HG03108 (cell line): ENCODE data around the gene LATS2.

Experiments
- ATAC-seq: cut with Tn5 transposase; IDR thresholded peaks from one replicate; pipeline ENCODE4 v1.9.1; 2021; ENCODE audit warnings: moderate library complexity; ENCODE audit not compliant: unreplicated experiment

LATS2 gene

DNA sequence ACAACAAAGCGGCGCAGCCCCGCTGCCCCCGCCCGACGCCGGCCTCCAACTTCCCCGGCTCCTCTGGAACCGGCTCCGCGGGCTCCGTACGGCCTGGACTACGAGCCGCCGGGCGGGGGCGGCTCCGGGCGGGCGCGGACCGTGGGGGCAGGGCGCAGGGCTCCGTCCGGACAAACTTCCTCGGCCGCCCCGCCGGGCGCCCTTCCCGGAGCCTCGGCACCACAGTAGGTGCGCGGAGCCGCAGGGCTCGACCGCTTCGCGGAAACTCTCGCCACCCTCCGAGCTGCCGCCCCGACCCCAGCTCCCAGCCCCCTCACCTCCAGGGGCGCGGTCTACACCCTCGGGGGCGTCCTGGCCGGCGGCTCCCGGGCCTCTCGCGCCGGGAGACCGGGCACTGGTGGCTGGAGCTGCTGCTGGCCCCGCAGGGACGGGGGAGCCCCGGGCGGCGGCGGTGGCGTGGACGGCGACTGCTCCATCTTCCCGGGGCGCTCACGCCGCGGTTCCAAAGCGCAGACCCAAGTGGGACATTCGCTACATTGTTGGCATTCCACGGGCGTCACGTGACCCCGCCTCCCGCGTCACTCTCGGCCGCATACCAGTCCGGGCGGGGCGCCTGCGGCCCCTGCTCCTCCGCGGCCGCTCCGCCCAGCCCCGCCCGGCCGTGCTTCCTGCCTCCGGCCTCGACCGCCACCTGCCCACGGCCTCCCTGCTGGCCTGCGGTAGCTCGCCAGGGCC, at the start of gene LATS2:
LATS2 (minus strand) TSS at position 558 of the 735 bp plus-strand sequence. CDS start 15,560 bp downstream, outside the sequence.
- ATAC-seq = peak; percentile 95

DNA sequence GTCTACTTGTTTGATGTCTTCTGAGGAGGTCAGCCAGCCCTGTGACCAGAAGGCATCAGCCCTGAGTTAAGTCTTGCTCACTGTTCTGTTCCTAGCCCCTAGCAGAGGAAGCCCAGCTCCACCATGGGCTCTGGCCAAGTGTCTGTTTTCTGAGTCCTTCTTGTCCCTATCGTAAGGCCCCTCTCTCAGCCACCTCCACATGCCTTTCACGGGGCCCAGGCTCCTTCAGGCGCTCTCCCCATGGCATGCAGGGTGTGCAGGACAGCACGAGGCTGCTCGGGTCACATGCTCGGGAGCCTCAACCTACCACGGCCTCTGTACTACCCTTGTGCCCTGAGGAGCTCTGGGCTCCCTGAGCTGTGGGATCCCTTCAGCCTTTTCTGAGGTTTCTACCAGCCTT, 47.8 kb upstream of the LATS2 start:
- no peak for ATAC-seq

DNA sequence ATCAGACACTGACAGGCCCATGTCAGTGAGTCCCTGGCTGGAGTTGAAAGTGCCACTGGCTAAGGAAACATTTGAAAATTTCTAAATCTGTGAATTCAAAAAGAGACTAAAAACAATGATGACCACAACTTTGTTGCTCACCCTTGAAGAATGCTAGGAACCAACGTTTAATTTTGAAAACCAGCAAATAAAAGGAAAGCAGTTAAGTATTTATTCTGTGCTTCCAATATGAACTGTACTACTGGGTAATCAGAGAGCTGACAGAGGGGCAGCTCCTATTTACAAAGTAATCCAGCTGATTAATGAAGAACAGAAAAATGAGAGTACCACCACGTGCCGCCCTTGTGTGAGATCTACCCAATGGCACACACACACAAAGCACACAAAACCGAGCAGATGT, 44.7 kb upstream of the LATS2 start:
- ATAC-seq = no peak

DNA sequence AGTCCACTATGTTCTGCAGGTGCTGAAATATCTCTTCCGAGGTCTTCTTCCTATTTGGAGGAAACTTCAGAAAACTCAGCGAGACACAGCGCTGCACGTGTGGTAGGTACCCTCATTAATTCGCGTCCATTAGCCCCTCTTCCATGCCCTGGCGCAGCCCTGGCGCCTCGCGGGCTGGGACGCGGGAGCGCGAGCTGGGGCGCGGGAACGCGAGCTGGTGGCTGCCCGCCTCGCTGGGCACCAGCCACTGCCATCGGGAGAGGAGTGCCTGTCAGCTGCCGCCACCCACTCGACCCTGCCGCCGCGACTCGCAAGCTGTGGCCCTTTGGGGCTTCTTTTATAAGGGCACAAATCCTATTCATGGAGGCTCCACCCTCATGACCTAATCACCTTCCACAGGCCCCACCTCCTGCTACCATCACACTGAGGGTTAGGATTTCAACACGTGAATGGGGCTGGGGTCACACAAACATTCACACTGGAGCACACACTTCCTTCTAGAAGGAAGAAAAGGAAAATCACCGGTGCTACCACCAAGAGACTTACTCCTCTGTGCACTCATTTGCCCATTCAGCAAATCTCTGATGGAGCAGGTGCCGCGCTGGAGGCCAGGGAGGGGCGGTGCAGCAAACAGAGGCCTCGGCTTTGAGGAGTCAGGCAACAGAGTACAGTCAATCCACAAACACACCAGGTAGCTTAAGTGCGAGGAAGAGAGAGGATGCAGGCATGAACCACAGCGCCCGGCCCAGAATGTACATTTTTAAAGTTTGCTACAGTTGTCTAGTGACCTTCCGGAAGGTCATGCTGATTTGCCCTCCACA, 43.0 kb upstream of the LATS2 start:
- ATAC-seq = no peak

DNA sequence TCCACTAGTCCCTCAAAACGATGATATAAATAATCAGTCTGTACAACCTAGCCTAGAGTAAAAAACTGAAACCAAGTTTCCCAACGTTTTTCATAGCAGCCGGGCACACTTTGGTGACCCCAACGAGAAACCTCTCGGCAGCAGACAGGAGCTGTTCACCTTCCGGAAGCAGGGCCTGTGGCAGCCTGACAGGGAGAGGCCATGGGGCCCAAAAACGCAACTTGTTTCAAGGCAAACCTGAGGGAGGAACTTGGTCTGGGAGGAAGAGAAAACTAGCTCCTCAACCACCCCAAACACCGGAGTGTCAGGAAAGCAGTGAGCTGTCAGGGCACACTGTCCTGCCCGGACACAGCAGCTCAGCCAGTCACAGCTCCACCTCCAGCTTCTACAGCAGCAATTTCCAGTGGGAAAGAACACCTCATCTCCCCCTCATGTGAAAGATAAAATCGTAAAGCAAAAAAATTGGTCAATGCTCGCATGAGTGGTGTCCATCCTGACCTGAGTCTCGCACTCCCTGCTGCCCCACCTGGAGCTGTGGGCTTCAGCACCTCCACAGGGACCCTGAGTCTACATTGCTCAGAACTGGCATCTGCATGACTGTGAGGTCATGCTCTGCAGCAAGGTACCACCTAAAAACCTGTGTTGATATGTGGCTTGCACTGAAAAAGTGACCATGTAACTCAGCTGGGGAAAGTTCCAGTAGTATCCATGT, 40.6 kb upstream of the LATS2 start:
- no peak for ATAC-seq

DNA sequence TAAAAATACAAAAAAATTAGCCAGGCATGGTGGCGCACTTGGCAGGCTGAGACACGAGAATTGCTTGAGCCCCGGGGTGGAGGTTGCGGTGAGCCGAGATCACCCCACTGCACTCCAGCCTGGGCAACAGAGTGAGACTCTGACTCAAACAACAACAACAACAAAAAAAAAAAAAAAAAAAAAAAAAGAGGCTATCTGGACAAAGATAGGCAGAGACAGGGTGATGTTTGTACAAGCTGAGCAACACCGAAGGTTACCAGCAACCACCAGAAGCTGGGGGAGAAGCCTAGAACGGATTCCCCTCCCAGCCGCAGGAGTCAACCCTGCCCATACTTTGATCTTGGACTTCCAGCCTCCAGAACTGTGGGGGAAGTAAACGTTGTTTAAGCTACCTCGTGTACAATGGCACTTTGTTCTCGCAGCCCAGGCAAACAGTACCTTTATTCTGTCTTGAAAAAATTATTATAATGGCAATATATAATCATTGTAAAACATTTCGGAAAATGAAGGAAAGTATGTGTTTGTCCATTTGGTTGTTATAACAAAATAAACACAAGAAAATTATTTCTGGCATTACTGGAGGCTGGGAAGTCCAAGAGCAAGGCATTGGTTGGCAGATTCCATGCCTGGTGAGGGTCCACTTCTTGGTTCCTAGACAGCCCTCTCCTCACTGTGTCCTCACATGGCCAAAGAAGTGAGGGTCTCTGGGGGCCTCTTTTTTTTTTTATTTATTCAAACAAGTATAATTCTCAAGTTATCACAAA, 39.8 kb upstream of the LATS2 start:
- ATAC-seq = no peak

DNA sequence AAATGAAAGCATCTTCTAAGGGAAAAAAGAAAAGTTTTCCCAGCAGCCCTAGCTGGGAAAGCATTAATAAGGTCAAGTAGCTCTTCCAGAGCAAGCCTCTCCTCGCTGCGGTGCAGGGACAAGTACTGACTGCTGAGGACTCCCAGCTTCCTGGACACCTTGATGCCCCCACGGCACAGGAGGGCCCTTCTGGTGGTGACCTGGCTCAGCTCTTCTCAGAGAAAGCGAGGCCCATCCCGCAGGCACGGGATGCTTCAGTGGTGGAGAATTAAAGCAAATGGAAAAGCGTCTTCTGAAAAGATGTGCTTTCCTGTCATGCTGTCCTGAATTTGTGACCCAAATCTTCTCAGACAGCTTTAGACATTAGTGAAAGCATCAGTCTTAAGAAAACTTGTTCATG, 38.8 kb upstream of the LATS2 start:
- ATAC-seq = no peak

DNA sequence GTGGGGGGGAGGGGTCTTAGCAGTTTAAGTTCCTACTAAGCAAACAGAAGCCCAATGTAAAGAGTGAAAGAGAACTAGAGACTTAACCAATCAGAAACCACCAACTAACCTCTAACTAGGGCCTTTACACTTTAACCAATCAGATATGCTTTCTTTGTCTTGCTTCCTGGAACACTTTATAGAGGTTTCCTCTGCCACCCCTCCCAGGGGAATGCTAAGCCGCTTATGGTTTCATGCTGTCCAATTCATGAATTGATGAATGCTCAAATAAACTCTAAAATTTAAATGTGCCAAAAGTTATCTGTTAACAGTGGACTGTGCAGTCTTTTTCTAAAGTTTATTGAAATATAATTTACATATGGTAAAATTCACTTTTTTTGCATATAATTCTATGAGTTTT, 33.9 kb upstream of the LATS2 start:
- no peak for ATAC-seq

DNA sequence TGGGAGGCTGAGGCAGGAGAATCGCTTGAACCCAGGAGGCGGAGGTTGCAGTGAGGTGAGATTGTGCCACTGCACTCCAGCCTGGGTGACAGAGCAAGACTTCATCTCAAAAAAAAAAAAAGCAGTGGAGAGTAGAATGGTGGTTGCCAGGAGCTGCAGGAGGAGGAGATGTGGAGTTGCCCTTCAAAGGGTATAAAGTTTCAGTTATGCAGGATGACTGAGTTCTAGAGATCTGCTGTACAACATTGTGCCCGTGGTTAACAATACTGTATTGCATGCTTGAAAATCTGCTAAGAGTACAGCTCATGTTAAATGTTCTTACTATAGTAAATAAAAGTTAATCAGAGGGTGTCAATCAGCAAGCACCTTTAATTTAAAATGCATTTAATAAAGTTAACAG, 28.4 kb upstream of the LATS2 start:
- ATAC-seq = no peak

DNA sequence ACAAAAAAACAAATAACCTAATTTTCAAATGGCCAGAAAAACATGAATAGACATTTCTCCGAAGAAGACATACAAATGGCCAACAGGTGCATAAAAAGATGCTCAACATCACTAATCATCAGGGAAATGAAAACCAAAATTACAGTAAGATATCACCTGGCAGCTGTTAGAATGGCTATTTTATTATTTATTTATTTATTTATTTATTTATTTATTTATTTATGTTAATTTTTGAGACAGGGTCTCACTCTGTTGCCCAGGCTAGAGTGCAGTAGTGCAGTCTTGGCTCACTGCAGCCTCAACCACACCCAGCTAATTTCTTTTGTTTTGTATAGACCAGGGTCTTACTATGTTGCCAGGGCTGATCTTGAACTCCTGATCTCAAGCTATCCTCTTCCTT, 27.1 kb upstream of the LATS2 start:
- ATAC-seq = no peak

DNA sequence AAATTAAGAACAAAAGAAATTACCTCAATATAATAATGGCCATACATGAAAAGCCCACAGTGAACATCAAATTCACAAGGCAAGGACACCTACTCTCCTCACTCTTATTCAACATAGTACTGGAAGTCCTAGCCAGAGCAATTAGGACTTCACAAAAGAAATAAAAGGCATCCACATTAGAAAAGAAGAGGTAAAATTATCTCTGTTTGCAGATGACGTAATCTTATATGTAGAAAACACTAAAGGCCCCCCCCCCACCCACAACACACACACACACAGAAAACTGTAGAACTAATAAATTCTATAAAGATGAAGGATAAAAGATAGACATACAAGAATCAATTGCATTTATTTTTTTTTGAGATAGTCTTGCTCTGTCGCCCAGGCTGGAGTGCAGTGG, 25.5 kb upstream of the LATS2 start:
- no peak for ATAC-seq

DNA sequence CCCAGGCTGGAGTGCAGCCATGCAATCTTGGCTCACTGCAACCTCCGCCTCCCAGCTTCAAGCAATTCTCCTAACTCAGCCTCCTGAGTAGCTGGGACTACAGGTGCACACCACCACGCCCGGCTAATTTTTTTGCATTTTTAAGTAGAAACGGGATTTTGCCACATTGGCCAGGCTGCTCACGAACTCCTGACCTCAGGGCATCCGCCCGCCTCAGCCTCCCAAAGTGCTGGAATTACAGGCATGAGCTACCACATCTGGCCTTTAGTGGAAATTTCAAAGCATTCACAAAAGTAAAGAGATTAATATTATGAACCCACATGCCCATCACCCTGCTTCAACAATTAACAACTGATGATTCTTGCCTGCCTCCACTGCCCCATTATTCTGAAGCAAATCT, 20.5 kb upstream of the LATS2 start:
- no peak for ATAC-seq

DNA sequence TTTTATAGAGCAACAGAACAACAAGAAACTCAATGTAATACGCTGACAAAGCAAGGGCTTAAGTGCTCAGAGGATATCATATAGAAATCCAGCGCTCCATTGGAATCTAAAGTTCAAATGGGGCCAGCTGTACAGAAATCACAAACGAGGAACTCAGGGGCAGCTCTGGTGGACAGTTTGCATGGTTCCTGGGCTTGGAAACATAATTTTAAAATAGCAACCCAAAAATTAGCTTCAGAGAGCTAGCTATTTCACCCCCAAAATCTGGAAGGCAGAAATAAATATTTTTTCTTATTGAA, 19.2 kb upstream of the LATS2 start:
- no peak for ATAC-seq

DNA sequence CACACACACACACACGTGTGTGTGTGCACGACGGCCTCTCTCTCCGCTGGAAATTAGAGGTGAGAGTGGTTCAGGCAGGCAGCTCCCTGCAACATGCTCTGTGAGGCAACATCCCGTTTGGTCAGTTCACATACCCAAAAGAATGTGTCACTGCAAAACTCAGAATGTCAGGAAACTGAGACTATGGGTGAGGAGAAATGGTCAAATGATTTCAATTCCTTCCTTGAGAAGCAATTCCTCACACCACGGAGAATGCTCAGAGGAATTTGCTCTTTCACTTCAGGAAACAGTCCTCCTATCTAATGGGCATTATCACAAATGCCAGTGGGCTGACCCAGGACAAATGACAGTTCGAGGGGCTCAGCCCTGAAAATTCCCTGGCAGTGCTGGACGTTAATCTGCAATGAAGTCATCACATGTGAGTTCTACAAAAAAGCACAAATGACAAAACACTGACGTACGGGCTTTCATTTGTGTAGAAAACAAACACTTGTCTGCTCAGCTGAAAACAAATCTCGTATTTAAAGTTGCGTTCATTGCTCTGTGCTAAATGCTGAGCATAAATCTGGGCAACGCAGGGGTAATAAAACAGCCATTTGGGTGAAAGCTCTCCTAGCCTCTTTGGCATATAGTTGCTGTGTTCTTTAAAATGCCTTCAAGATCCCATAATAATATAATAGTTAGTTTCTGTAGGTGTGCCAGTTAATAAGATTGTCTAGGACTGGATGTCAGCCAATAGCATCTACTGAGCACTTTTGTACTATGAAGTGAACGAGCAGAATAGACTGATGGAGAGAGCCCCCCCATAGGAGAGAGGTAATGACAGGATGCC, 18.6 kb upstream of the LATS2 start:
- no peak for ATAC-seq

DNA sequence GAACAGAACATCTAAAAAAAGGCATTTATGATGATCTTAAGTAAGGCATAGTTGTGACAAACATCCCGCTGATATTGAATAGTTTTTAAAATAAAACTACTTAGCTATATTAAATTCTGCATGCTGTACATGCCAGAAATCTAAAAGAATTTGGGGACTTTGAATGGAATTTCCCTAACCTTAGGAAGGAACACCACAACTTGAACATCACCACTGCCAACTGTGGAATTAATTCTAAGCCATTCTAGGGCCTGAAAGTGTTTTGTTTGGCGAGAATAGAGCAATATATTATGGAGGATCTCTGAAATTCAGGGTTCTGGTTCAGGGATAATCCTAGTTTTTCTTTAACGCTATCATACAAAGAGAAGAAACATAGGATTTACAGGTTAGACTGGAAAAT, 17.8 kb upstream of the LATS2 start:
- no peak for ATAC-seq

DNA sequence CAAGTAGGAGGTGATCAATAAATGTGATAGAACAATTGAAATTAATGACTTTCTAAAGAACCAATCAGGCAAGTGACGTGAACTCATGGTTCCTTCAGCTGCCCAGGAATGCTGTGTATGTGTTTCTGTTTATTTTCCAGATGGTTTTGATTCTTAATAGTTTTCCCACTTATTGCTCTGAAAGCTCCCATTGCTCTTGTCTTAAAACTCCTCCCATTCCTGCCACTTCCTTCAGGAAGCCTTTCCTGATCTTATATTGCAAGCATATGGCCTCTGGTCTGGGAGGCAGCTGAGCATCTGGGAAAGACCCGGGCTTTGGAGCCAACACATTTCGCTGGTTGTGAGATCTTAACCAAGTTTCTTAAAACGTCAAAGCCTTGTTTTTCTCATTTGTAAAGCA, 17.1 kb upstream of the LATS2 start:
- no peak for ATAC-seq

DNA sequence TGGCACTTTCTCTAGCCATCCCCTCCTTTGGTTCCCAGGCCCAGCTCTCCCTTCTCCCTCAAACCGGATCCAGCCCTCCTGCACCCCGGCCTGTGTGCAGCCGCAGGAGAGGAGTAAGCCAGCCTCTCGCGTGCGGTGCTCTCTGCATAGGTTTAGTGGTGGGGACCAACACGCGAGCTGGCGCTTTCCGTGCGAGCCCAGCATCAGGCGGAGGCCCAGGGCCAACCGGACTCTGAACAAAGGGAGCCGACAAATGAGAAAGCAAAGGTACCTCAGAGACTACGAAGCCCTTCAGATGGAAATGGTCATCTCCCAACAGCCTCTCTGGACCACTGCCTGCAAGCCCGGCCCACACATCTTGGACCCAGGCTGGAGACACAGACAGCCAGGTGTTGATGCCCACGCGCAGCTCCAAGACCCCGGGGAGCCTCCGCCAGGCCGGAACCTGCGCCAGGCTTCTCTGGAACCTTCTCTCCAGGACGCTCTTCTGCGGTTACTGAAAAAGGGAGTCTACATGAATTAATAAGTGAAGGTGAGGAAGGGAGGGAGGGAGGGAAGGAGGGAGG, 16.5 kb upstream of the LATS2 start:
- ATAC-seq = no peak

DNA sequence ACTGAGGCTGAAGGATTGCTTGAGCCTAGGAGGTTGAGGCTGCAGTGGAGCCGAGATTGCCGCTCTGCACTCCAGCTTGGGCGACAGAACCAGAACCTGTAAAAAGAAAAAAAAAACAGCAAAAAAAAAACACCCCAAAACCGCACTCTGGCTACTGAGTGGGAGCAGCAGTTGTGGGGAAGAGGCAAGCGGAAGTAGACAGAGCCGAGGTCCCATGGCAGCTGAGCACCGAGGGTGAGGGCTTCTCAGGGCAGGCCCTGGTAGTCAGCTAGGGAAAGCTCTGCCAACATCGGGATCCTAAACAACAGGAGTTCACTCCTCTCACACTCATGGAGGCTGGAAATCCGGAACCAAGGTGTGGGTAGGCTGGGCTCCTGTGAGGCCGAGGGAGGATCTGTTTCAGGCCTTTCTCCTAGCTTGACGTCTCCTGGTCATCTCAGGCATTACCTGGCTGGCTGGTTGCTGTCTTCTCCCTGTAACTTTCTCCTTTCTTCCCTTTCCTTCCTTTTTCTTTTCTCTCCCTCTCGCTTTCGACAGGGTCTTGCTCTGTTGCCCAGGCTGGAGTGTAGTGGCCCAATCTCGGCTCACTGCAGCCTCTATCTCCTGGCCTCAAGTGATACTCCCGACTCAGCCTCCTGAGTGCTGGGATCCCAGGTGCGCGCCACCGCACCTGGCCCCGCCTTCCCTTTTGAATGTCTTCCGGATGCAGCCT, 15.8 kb upstream of the LATS2 start:
- no peak for ATAC-seq

DNA sequence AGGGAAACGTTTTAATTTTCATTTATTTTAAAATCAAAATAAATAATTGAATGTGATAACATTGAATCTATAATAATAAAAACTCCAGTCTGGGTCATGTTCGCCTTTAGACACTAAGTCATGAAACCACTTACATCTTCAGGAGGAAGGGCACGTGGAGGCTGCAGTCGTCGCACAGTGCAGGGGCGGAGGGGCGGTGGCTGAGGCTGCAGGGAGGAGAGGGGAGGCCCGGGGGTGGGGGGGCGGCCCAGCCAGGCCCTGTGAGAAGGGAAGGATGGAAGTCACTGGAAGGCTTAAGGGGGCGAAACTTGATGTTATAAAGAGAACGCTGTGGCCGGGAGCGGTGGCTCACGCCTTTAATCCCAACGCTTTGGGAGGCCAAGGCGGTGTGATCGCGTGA, 14.9 kb upstream of the LATS2 start:
- ATAC-seq = no peak
